HG02798 (cell line): Measurements from ENCODE around the gene DBNDD1.
"Not testable (repeated sequence)": the region's sequence is repeated elsewhere in the genome, so short reads cannot be mapped to it uniquely, and the experiment has no call there.

Source experiments
- ATAC-seq: cut with Tn5 transposase; IDR thresholded peaks from one replicate; pipeline ENCODE4 v1.9.1; 2021; ENCODE audit warnings: mild to moderate bottlenecking; ENCODE audit not compliant: unreplicated experiment, poor library complexity

DBNDD1 gene

GRCh38 chr16:90015586-90016338 lies 3.5 kb downstream of the DBNDD1 start:
- no peak for ATAC-seq

GRCh38 chr16:90012991-90013745 lies 6.1 kb downstream of the DBNDD1 start:
- no peak for ATAC-seq

DNA sequence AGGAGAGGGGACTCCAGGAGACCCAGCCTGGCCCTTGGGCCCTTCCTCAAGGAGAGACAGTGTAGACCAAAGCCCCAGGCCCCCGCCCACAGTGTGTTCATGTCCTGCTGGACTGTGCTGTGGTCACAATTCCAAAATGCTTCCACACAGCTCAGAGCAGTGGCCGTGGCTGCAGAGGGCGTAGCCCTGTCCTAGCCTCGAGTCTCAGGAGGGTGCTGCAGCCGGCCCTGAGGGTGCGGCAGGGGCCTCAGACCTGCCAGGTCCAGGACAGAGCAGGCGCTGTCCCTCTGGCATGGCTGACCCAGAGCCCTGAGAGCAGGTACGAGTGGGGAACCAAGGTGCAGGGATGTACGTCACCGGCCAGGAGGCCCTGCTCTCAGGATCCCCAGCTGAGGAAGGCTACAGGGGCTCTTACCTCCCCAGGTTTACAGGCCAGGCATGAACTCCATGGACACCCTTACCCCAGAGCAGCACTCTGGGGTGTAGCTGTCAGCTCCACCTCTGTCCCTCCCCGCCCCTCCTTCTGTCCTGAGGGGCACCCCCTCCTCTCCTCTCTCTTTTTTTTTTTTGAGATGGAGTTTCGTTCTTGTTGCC lies 7.3 kb downstream of the DBNDD1 start:
- ATAC-seq = no peak

DNA sequence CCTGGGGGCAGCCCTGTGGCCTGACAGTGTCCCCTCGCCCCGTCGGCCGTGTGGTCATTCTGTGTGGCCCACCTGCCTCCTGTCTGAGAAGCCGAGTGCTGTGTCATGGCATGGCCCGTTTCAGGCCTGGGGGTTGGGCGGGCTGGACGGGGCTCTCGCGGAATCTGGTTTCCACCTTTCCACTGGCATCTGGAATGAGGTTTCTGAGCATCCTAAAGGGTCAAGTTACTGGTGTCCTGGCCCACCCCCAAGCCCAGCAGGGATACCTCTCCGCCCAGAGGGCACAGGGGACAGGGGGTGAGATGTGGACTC lies 7.8 kb downstream of the DBNDD1 start:
- ATAC-seq = no peak

- no peak for ATAC-seq
These were observed 8.4 kb downstream of the DBNDD1 start for GRCh38 chr16:90010676-90011507.

GRCh38 chr16:90009172-90009899 lies 9.9 kb downstream of the DBNDD1 start:
- no peak for ATAC-seq

- peak; percentile 62 for ATAC-seq
These were observed 10.5 kb downstream of the DBNDD1 start for GRCh38 chr16:90008708-90009145.

- not testable (repeated sequence) for ATAC-seq
These were observed 11.5 kb downstream of the DBNDD1 start for GRCh38 chr16:90007635-90008234.

- ATAC-seq = no peak
These were observed 12.2 kb downstream of the DBNDD1 start for GRCh38 chr16:90007015-90007414.

DNA sequence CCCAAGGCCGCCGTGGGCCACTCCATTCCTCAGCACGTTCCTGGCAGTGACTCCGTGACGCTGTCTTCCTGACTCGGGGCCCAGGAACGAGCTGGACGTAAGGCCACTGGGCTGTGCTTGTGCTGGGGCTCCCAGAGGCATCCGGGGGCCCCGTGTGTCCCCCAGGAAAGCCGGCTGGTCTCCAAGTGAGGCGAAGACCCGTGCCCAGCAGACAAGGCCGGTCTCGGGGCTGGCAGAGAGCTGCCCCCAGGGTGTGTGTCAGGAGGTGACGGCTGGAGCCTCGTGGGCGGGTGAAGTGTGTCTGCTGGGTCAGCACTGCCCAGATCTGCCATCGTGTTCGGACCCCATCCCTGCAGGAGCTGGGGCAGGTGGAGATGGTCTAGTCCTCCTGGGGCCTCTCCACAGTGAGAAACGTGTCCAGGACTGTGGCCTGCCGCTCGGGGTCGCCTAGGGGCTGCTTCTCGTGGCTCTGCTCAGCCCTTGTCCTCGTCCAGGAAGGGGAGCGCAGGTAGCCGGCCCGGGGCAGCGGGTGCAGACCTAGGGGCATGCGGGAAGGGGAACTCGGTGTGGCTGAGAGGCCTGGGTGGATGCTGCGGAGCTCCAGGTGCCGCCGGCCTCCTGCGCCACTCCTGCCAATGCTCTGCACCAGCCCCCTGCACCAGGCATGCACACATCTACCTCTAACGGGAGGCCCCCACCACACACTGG lies 13.1 kb downstream of the DBNDD1 start:
- ATAC-seq = no peak

DNA sequence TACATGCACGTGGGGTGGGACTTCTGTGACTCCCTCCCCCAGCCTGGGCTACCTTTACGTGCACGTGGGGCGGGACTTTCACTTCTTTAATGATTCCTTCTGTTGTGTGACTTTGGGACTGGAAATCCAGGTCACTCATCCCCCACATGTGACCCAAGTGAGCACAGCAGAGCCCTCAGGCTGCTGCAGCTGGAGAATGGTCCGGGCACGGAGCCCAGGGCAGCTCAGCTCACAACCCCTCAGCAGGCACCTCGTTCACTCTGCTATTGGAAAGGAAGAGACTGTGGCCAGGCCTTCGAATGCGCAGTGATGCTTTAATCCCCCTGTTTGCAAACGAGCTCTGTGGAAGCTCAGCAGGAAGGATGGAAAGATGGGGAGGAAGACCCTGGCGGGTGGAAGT lies 14.7 kb downstream of the DBNDD1 start:
- no peak for ATAC-seq

- no peak for ATAC-seq
These were observed 16.5 kb downstream of the DBNDD1 start for GRCh38 chr16:90002759-90003158.

GRCh38 chr16:90001761-90002503 lies 17.3 kb downstream of the DBNDD1 start:
- ATAC-seq = no peak

GRCh38 chr16:90000733-90001427 lies 18.4 kb downstream of the DBNDD1 start:
- no peak for ATAC-seq

GRCh38 chr16:89999831-90000574 lies 19.3 kb downstream of the DBNDD1 start:
- ATAC-seq = no peak

DNA sequence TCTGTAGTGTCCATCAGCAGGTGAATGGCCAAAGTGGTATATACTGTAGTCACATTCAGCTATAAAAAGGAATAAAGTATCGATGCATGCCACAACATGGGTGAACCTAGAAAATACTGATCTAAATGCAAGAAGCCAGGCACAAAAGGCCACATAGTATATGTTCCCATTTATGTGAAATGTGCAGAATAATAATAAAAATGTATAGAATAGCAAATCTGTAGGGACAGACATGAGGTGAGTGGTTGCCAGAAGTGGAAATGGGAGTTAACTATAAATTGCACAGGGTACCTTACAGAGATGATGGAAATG lies 23.1 kb downstream of the DBNDD1 start:
- ATAC-seq = no peak

DNA sequence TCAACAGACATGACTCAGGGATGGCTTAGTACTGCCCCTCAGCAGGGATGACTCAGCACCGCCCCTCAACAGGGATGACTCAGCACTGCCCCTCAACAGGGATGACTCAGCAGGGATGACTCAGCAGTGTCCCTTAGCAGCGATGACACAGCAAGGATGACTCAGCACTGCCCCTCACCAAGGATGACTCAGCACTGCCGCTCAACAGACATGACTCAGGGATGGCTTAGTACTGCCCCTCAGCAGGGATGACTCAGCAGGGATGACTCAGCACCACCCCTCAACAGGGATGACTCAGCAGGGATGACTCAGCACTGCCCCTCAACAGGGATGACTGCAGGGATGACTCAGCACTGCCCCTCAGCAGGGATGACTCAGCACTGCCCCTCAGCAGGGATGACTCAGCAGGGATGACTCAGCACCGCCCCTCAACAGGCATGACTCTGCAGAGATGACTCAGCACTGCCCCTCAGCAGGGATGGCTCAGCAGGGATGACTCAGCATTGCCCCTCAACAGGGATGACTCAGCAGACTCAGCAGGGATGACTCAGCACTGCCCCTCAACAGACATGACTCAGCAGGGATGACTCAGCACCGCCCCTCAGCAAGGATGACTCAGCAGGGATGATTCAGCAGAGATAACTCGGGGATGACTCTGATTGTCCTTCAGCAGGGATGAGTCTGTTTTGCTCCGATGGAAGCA lies 23.6 kb downstream of the DBNDD1 start:
- ATAC-seq = not testable (repeated sequence)
